GM18502 (cell line): ENCODE measurements around the gene FADS2.

Experiments
- ATAC-seq: cut with Tn5 transposase; IDR thresholded peaks from one replicate; pipeline ENCODE4 v1.9.1; 2021; ENCODE audit warnings: mild to moderate bottlenecking; ENCODE audit not compliant: unreplicated experiment, poor library complexity

FADS2 gene

GRCh38 chr11:61913699-61914395 lies 85.7 kb downstream of the FADS2 start:
- ATAC-seq: no peak

- no peak for ATAC-seq
Observed at GRCh38 chr11:61914471-61915171, 86.5 kb downstream of the FADS2 start.

GRCh38 chr11:61916737-61917333 lies 88.7 kb downstream of the FADS2 start:
- ATAC-seq: no peak
